HG02588 (cell line): Measurements from ENCODE around the gene FCGR3A.
"Not testable (repeated sequence)": the region's sequence is repeated elsewhere in the genome, so short reads cannot be mapped to it uniquely, and the experiment has no call there.

Source experiments
- ATAC-seq: cut with Tn5 transposase; IDR thresholded peaks from one replicate; pipeline ENCODE4 v1.9.1; 2021; ENCODE audit warnings: mild to moderate bottlenecking, moderate library complexity; ENCODE audit not compliant: unreplicated experiment

The FCGR3A gene

DNA sequence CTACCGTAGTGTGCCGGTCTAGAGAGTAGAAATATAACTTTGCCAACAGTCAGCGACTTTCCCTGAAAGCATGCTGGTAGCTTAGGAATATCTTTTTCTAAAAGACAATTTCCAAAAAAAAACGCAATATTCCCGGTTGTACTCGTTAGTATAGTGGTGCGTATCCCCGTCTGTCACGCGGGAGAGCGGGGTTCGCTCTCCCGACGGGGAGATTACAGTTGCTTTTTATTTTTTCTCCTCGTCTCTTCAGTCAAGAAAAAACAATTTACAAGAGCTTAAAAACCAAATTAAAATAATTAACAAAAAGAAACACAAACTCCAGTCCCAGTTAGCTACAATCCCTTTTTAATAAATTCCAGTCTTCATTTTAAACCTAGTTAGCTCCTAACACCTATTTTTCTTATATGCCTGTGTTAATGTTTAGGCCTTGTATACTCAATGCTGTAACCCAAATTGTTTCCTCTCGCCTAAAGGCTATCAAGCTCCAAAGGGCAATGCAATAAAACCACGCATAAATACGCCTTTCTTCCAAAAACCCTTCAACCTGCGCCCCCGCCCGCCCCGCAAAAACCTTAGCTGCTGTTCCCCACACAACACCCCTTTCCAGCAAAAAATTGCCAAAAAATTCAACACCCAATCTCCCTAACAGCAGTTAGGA lies 17.5 kb downstream of the FCGR3A start:
- ATAC-seq = no peak

DNA sequence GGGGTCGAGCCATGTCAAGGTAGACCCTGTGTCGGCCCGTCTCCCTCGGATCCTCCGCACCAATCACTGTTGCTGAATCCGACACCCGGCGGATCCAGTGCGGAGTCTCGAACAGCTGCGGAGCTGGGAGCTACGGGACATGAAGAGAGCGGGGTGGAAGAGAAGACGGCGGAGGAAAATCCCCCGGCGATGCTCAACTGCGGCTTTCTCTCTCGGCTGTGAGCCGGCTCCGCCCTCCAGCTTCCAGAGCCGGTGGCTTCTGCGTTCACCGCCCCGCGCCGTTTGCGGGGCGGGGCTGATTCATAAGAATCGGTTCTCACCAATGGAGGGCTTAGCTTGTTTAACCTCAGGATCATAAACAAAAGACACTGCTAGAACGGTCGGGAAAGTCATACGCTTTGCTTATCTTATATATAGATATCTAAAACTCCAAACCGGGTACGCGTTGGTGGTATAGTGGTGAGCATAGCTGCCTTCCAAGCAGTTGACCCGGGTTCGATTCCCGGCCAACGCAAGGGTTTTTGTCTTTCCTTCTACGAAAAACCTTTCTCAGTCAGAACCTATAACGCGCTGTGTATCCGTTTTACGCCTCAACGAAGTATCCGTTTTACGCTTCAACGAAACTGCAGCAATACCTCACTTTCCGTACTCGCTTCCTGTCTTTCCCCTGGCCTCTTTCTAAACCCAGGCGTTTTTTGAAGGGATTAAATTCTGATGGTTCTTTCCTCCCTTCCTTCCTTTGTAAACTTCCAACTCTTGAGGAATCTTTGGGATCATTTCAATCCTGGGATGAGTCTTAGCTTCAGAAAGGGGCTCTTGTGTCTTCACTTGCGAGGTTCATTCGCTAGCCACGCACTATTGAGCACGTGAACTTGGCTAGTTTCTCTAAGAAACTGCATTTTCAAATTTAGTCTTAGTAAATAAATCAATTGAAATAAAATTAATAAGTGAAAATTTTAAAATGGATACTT lies 18.7 kb downstream of the FCGR3A start:
- peak; percentile 63 for ATAC-seq

DNA sequence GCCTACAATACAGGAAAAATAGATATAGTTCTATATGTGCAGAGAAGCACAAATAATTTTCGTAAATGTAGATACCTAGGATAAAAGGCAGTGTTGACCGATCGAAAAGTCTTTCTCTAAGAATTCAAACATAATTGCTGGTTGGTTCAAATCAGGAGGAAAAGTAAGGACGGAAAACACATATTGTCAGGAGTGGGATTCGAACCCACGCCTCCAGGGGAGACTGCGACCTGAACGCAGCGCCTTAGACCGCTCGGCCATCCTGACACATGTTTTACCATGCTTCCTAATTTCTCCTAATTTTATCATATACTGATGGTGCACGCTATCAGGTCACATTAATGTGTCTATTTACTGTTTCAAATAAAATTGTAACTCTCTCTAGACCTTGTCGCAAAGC lies 19.5 kb downstream of the FCGR3A start:
- ATAC-seq = peak; percentile 36

DNA sequence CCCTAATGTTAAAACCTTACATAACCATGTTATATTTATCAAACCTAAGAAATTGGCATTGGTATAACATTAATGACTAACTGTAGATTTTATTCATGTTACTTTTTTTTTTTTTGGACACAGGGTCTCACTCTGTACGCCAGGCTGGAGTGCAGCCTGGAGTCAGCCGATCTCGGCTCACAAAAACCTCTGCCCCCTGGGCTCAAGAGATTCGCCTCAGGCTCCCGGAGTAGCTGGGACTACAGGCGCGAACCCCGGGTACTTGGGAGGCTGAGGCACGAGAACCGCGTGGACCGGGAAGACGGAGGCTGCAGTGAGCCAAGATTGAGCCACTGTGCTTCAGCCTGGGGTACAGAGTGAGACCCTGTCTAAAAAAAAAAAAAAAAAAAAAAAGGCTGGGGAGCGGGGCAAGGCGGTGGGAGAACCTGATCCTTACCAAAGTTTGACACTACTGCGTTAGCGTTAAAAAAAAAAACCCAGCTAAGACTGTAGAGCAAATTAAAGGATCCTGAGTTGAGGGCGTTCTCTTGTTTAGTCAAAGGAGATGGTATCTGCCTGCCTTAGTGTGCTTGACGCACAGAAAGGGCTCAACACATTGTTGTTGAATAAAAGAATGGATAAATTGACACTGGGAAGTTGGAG lies 20.0 kb downstream of the FCGR3A start:
- ATAC-seq = not testable (repeated sequence)

DNA sequence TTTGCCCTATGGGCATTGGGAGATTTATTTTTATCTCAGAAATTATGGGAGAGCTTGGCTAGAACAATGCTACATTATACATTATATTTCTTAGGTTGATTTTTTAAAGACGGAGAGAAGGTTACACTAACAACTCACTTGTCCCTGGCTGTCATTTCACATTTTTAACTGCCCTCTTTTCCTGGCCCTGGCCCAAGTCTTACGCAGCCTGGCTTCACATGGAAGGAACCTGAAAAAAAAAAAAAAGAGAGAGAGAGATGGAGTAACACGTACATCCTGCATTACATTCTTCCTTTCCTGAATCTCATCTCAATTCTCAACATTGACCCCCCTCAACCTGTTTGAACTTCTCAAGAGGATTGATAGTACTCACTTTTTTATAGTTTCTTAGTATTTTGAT lies 21.1 kb downstream of the FCGR3A start:
- not testable (repeated sequence) for ATAC-seq

DNA sequence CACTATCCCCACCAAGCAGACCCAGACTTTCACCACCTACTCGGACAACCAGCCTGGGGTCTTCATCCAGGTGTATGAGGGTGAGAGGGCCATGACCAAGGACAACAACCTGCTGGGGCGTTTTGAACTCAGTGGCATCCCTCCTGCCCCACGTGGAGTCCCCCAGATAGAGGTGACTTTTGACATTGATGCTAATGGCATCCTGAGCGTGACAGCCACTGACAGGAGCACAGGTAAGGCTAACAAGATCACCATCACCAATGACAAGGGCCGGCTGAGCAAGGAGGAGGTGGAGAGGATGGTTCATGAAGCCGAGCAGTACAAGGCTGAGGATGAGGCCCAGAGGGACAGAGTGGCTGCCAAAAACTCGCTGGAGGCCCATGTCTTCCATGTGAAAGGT lies 23.7 kb downstream of the FCGR3A start:
- not testable (repeated sequence) for ATAC-seq

DNA sequence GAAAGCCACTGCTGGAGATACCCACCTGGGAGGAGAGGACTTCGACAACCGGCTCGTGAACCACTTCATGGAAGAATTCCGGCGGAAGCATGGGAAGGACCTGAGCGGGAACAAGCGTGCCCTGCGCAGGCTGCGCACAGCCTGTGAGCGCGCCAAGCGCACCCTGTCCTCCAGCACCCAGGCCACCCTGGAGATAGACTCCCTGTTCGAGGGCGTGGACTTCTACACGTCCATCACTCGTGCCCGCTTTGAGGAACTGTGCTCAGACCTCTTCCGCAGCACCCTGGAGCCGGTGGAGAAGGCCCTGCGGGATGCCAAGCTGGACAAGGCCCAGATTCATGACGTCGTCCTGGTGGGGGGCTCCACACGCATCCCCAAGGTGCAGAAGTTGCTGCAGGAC lies 24.3 kb downstream of the FCGR3A start:
- ATAC-seq = not testable (repeated sequence)

DNA sequence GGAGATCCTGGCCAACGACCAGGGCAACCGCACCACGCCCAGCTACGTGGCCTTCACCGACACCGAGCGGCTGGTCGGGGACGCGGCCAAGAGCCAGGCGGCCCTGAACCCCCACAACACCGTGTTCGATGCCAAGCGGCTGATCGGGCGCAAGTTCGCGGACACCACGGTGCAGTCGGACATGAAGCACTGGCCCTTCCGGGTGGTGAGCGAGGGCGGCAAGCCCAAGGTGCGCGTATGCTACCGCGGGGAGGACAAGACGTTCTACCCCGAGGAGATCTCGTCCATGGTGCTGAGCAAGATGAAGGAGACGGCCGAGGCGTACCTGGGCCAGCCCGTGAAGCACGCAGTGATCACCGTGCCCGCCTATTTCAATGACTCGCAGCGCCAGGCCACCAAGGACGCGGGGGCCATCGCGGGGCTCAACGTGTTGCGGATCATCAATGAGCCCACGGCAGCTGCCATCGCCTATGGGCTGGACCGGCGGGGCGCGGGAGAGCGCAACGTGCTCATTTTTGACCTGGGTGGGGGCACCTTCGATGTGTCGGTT lies 24.8 kb downstream of the FCGR3A start:
- ATAC-seq = peak; percentile 18

DNA sequence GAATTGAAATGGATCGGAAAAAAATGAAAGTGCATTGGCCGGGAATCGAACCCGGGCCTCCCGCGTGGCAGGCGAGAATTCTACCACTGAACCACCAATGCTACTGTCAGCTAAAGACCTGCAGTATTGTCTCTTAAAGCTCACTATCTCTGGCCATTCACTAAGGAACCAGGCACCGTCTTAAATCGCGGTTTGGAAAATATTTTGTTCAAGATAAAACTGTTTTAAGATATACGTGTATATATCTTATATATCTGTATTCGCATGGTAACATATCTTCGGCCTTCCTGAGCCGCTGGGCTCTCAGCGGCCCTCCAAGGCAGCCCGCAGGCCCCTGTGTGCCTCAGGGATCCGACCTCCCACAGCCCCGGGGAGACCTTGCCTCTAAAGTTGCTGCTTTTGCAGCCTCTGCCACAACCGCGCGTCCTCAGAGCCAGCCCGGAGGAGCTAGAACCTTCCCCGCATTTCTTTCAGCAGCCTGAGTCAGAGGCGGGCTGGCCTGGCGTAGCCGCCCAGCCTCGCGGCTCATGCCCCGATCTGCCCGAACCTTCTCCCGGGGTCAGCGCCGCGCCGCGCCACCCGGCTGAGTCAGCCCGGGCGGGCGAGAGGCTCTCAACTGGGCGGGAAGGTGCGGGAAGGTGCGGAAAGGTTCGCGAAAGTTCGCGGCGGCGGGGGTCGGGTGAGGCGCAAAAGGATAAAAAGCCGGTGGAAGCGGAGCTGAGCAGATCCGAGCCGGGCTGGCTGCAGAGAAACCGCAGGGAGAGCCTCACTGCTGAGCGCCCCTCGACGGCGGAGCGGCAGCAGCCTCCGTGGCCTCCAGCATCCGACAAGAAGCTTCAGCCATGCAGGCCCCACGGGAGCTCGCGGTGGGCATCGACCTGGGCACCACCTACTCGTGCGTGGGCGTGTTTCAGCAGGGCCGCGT lies 25.5 kb downstream of the FCGR3A start, which contains the start of gene HSPA6:
Gene HSPA6 (plus strand): TSS at position 724 of the 925 bp plus-strand sequence. CDS start 119 bp downstream, at position 843.
- ATAC-seq = peak; percentile 47

DNA sequence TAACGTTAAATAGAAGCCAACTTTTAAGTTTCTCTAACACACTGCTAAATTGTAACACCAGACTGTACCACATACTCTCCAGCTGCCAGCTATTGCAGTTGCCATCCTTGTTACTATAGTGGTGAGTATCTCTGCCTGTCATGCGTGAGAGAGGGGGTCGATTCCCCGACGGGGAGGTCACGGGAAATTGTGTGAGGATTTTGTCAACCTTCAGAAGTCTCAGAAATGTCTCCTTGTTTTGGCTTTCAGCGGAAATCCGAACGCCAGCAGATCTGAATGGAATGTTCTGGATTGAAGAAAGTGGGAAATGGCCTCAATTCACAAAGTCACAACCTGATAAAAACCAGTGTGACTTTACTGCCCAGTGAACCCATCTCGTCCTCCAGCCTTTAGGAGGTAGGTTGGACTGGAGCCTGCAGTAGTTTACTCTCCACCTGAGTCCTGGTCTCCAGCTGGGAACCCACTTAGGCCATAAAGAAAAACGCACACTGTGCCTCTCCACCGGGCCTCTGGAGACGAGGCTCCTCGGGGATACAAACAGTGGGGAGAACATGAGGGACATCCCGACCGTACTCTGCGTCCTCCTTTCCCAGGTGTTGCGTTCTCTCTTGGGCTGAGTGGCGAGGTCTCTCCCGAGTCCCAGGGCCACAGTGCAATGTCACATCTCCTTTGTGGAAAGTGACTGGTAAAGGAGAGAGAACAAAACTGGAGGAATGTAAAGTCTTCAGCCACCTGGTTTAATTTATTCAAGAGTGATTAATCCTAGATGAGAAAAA lies 26.4 kb downstream of the FCGR3A start:
- peak; percentile 4 for ATAC-seq

DNA sequence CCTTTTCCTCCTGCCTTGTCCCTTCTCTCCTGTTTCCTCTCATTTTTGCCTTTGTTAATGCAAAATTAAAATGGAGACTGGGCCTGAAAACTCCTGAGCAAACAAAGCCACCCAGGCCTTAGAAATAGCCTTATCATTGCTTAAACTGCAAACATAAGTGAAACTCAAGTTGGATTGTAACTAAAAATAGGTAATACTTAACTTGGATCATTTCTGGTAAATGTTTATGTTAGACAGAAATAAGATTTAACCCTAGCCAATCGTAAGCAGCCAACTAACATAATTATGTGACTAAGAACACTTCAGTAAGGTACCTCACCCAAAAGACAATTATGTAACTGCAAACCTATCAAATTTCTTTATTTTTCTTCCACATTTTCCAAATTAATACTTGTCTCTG lies 35.7 kb downstream of the FCGR3A start:
- ATAC-seq = not testable (repeated sequence)

DNA sequence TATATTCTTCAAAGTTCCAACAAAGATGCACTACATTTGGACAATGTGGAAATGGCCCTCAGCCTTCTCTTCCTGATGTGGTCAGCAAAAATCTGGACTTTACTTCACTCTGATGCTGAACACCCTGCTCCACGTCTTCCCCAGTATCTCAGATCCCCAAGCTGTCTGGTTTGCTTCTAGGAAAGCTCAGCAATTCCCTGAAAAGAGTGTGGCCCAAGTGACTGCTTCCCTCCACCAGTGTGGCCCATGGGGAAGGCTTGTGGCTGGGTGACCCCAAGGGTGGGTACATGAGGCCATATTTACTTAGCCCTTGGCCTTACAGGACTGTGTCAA lies 36.2 kb downstream of the FCGR3A start:
- not testable (repeated sequence) for ATAC-seq

DNA sequence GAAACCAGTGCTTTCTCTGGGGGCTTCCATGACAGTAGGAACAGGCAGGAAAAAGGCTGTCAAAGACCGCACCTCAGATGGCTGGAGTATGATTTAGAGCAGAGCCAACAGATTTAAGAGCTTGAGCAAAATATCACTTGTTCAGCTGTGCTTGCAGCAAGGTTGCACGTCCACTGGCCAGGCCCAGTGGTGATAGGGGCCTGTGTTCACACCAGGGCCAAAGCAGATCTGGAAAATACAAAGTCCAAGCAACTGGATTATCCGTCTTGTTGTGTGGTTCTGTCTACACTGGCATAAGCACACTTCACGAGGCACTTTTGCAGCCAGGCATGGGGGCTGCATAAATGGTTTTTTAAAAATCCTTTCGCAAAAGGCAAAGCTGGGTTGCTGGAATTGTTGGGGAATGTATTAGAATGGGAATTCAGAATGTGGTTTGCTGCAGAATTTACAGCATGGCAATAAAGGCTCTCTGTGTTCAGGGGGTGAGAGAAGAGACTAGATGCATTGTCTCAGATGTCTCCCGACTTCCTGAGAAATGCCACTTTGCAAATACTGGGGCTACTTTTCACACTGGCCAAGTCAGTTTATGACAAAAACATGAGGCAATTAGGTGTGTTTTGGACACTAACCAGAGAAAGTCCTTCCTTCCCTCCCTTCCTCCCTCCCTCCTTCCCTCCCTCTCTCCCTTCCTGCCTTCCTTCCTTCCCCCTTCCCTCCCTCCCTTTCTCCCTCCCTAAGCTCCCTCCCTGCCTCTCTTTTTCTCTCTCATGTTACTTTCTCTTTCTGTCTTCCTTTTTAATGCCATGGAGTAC lies 36.8 kb downstream of the FCGR3A start:
- not testable (repeated sequence) for ATAC-seq

DNA sequence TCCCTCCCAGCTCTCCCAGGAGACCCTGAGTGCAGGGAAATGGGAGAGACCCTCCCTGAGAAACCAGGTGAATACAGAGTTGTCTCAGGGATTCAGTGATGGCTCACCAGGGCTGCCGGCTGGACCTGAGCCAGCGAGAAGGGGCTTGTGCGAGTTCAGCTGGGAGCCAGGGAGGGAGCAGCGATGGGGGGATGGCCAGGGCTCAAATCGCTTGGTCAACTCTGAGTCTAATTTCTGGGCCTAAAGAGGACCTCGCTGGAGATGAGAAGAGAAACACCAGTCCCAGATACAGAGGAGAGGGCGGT lies 37.9 kb downstream of the FCGR3A start:
- no peak for ATAC-seq

DNA sequence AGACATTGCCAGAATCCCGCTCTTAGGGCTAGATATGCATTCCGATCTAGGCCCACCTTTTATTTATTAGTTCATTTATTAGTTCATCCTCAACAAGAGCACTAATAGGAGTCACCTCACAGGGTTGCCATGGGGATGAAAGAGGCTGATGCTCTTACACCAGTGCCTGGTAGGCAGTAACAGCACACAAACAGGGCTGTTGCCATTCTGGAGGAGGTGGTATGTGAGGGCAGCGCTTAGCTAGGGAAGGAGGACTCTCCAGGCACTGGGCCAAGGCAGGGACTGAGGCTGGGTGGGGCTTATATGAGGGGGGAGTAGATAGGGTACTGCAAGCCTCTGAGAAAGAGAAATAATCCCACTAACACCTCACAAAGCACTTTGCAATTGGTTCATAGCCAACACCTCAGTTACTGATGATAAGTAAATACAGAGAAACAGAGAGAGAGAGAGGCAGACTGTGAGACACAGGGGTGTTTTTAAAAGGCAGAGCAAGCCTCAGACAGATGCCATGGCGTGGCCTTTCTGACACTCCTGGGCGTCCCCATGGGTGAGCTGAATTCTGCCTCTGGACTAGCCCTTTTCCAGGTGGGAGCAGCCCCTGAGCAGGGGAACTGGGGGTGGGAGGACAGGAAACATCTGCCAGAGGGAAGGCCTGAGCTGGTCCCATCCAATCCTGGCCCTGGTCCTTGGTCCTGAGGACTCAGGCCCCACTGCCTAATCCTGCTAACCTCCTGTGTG lies 38.4 kb downstream of the FCGR3A start:
- ATAC-seq = no peak

DNA sequence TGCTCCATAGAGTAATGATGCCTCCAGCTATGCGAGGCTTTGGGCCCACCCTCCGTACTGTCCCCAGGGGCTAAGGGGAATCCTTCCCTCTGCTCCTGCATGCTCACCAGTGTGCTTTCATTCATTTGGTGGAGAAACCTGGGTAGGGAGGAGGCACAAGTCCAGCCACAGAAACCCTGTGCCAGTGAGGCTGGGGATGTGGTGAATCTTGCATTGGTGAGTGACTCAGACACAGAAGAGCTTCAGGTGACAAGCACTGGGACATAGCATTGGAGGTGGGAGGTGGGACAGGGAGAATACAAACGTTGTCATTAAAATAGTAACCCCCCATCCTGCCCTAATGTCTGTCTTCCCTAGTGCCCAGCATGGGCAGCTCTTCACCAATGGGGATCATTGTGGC lies 39.1 kb downstream of the FCGR3A start:
- no peak for ATAC-seq

DNA sequence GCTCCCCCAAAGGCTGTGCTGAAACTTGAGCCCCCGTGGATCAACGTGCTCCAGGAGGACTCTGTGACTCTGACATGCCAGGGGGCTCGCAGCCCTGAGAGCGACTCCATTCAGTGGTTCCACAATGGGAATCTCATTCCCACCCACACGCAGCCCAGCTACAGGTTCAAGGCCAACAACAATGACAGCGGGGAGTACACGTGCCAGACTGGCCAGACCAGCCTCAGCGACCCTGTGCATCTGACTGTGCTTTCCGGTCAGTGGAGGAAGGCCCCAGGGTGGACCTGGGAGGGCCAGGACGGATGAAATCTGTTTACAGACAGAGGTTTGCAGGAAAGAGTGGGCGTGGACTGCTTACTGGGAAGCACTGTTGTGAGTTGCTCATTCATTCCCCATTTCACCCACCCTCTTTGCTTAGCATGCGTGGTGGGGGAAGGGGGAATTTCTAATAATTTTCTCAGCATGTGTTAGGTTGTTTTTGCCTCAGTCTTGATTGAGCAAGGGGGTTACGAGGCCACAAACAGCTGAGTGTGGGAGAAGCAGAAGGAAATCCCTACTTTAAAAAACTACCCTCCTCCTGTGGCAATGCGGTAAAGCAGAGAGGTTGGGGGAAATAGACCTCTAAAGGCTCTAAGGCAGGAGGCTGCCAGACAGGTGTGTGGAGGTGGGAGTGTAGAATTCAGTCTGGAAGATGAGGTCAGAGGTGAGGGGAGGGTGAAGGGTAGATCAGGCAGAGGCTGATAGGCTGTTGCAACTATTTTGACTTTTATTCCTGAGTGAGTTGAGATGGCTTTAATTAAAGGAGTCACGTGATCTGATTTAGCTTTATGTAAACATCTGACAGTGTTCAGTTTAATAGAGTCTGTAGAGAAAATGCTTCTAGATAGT lies 43.0 kb downstream of the FCGR3A start:
- no peak for ATAC-seq
